BE2C (cell line): ENCODE measurements around the gene PCNX1.

ENCODE experiments used
- DNase-seq: peaks from one replicate; pipeline ENCODE4 v3.0.0-alpha.2; 2020
- H3K27me3 ChIP-seq: fragments of 250-450 bp; sonication (Bioruptor Pico); 2 replicates; pipeline ENCODE4 v1.5.1; 2020; ENCODE audit warnings: mild to moderate bottlenecking
- H3K36me3 ChIP-seq: fragments of 250-450 bp; sonication (Bioruptor Pico); 2 replicates; pipeline ENCODE4 v1.5.1; 2020; ENCODE audit warnings: mild to moderate bottlenecking
- H3K4me1 ChIP-seq: fragments of 250-450 bp; sonication (Bioruptor Pico); 2 replicates; pipeline ENCODE4 v1.5.1; 2020
- H3K4me3 ChIP-seq: 2 replicates; pipeline ENCODE4 v1.5.1; 2011; ENCODE audit warnings: low read depth, low read length
- H3K9me3 ChIP-seq: fragments of 250-450 bp; sonication (Bioruptor Pico); 2 replicates; pipeline ENCODE4 v1.5.1; 2020
- TF ChIP-seq, protein P1 (sequence below): IDR thresholded peaks from 2 replicates; pipeline ENCODE4 v1.5.1; 2012; ENCODE audit warnings: mild to moderate bottlenecking, low read depth, low read length

The PCNX1 gene

DNA sequence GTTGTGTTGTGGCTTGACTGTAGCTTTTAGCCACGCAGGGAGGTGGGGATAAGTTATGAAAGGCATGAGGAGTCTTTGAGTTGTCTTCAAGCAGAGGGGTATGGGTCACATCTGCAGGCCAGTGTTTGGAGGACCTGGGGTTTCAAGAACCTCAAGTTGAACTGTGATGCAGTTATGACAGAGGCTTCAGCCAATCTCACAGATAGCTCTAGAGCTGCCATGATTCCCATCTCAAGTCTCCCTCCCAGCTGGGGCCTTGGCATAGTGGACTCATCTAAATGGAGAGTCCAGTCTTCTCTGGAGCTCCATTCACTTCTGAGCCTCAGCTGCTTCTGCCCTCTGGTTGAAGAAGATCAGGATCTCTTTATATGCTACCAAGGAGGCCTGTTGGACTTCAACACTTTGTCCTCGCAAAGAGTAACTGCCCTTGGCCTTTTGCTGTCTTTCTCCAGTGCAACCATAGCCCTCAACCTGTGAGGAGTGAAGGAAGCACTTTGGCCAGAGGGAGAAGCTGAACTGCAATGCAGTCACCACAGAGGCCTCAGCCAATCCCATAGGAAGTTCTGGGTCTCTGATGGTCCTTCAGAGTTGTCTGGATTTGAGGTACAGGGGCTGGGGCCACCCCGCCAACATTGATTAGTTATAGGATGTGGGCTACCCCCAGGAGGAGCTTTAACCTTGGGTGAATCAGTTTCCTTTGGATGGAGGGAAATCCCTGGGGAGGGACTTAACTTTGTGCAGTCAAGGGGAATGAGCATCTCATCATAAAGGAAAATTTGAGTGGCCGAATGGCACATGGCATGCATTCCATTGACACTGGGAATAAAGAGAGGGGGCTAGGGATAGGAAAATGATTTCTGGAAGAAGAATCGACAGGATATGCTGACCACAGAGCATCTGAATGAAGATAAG is 230.5 kb downstream of the PCNX1 start:
- no peak for DNase-seq
- Histone ChIP-seq H3K36me3 (no peaks in the 10 kb centered on the region), H3K4me3 (no peak overlapping the region), H3K9me3 (no peaks in the 10 kb centered on the region), H3K27me3 (no peaks in the 10 kb centered on the region), H3K4me1 (peaks cover 5% of the 10 kb centered on the region; the same call in 1 of the 2 replicates)
- TF ChIP-seq, protein P1, sequence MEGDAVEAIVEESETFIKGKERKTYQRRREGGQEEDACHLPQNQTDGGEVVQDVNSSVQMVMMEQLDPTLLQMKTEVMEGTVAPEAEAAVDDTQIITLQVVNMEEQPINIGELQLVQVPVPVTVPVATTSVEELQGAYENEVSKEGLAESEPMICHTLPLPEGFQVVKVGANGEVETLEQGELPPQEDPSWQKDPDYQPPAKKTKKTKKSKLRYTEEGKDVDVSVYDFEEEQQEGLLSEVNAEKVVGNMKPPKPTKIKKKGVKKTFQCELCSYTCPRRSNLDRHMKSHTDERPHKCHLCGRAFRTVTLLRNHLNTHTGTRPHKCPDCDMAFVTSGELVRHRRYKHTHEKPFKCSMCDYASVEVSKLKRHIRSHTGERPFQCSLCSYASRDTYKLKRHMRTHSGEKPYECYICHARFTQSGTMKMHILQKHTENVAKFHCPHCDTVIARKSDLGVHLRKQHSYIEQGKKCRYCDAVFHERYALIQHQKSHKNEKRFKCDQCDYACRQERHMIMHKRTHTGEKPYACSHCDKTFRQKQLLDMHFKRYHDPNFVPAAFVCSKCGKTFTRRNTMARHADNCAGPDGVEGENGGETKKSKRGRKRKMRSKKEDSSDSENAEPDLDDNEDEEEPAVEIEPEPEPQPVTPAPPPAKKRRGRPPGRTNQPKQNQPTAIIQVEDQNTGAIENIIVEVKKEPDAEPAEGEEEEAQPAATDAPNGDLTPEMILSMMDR, result no peak

DNA sequence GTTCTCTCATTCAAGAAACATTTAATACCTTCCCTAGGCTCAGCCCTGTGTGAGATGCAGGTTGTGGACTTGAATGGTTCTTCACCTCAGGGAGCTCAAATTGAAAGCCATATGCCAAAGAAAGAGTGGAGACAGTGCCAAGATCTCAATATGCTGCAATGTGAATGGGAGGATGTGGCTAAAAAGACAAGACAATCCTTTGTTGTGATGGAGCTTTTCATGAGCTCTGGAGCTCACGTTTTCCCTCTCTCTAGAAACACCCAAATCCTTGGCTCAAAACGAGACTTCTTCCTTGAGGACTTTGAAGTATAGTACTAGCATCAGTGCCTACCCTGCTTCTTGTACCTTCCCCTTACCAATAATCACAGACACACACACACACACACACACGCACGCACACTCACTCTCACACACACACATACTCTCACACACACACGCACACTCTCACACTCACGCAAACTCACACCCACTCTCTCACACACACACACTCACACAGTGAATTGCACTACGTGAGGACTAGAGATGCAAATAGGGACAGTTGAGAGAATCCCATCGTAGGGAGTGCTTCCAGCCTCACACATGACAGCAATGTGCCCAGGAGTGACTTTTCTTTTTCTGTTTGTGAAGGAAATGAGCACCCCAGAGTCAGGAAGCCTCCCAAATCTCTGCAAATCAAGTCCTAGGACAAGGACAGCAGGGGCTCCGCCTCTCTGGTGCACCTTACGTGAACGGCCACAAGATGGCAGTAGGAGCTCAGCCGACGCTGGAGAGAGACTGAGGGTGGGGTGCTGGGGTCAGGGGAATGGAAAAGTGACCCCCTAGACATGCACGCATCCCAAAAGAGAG is 231.4 kb downstream of the PCNX1 start:
- TF ChIP-seq, protein P1, result peak; percentile 96
- no peaks in the 10 kb centered on the region for H3K9me3 ChIP-seq
- H3K4me3 ChIP-seq, result no peak overlapping the region; the same call in 1 of the 2 replicates
- H3K4me1 ChIP-seq, result peaks cover 7% of the 10 kb centered on the region; the same call in 1 of the 2 replicates
- DNase-seq, result peak; percentile 60
- no peaks in the 10 kb centered on the region for H3K27me3 ChIP-seq
- no peaks in the 10 kb centered on the region for H3K36me3 ChIP-seq

DNA sequence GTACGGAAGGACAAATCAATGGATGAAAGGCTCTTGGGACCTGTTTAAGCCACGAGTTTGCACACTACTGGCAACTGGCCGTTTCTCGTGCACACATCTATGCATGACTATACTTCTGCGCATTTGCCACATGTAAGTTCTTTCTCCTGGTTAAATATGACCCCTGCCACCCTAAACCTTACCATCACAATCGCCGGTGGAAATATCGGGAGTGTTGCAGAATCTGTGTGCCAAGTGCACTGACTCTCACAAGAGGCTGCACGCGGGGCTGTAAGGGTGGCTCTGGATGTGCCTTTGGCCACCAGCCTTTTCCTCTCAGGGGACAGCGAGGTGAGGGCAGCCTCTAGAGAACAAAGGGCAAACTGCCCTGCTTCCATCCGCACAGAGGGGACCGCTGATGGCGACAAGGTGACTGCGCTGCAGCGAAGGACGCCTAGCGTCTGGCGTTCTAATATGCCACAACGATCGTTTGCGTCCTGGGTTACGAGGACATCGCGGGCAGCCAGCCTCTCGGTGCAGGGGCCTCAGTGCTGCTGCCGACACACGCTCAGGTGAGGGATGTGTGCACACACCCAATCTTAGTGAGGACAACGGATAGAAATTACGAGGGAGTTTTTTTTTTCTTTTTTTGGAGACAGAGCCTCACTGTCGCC is 232.2 kb downstream of the PCNX1 start:
- no peak for DNase-seq
- Histone ChIP-seq H3K4me1 (peaks cover 7% of the 10 kb centered on the region; the same call in 1 of the 2 replicates), H3K9me3 (no peaks in the 10 kb centered on the region), H3K4me3 (no peak overlapping the region; the same call in 1 of the 2 replicates), H3K36me3 (no peaks in the 10 kb centered on the region), H3K27me3 (no peaks in the 10 kb centered on the region)
- TF ChIP-seq, protein P1, result no peak

DNA sequence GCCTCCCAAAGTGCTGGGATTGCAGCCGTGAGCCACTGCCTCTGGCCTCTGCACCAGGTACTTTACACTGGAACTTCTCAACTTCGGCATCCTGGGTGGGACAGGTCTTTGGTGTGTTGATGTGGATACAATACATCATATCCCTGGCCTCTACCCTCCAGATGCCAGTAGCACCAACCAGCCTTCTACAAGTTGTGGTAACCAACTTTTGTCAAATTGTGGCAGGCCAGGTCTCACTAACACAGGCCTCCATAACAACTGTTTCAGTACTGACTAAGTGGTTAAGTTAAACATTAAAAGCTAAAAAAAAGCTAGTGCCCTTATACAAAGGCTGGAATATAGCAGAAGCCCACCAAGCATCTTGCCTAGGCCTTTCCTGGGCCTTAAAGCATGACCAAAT is 232.9 kb downstream of the PCNX1 start:
- no peak for DNase-seq
- Histone ChIP-seq H3K9me3 (no peaks in the 10 kb centered on the region), H3K36me3 (no peaks in the 10 kb centered on the region), H3K4me1 (peaks cover 7% of the 10 kb centered on the region; the same call in 1 of the 2 replicates), H3K27me3 (no peaks in the 10 kb centered on the region), H3K4me3 (no peak overlapping the region)
- TF ChIP-seq, protein P1, result no peak

DNA sequence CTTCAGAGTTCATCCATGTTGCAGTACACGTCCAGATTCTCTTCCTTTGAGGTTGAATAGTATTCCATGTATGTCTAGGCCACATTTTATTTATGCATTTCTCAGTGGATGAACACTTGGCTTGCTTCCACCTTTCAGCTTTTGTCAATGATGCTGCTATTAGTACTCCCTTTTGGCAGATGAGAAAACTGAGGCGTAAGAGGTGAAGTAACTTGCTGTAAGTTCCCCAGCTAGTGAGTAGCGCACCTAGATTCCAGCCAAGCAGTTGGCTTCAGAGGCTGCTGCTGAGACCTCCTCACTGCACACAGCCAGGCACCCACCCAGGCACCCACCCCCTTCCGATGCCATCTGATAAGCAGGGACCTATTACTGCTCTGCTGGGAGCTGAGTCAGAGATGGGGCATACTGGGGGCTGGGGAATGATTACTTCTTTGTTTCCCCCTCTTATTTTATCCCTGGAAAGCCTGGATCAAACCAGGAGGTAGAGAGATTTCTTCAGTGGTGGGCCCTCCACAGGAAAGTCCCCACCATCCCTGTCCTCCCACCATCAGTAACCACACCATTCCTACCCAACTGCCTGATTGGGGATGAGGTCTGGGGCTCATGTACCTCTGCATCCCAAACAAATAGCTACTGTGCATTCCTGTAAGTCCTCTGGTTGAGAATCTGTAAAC is 234.6 kb downstream of the PCNX1 start:
- H3K4me3 ChIP-seq, result no peak overlapping the region

More for the DNA sequence above, 234.6 kb downstream of the PCNX1 start:
- DNase-seq, result no peak
- Histone ChIP-seq H3K4me1 (peaks cover 7% of the 10 kb centered on the region; the same call in 1 of the 2 replicates), H3K36me3 (no peaks in the 10 kb centered on the region), H3K9me3 (no peaks in the 10 kb centered on the region), H3K27me3 (no peaks in the 10 kb centered on the region)
- TF ChIP-seq, protein P1, result no peak
